ENCODE results near the gene RNF5.

The RNF5 gene

GRCh38 chr6:32195652-32195901 is 17.4 kb downstream of the RNF5 start:
- ATAC-seq: no peak
- TF ChIP-seq ZC3H10 (CRISPR knock-in tag; IDR thresholded peaks at IDR 0.05): no peak
- TF ChIP-seq POU6F1 (CRISPR knock-in tag; IDR thresholded peaks at IDR 0.05; ENCODE audit: borderline replicate concordance, low read depth): no peak
- TF ChIP-seq PPARA (CRISPR knock-in tag; IDR thresholded peaks at IDR 0.05; ENCODE audit: borderline replicate concordance): no peak

- ATAC-seq: peak; percentile 87
- TF ChIP-seq TOX (CRISPR knock-in tag; IDR thresholded peaks at IDR 0.05; ENCODE audit: borderline replicate concordance) (no peak; the same call in 1 of the 2 replicates), ZNF70 (CRISPR knock-in tag; IDR thresholded peaks at IDR 0.05) (no peak), PATZ1 (CRISPR knock-in tag; IDR thresholded peaks at IDR 0.05; ENCODE audit: borderline replicate concordance) (no peak; the same call in 1 of the 2 replicates), CSRNP3 (CRISPR knock-in tag; IDR thresholded peaks at IDR 0.05) (peak; percentile 8; the same call in 1 of the 2 replicates), GLIS3 (CRISPR knock-in tag; IDR thresholded peaks at IDR 0.05) (peak; percentile 14; the same call in 1 of the 2 replicates), ARNTL (CRISPR knock-in tag; IDR thresholded peaks at IDR 0.05; ENCODE audit: borderline replicate concordance, low read depth) (no peak), ZFP30 (CRISPR knock-in tag; IDR thresholded peaks at IDR 0.05) (peak; percentile 22; the same call in 1 of the 2 replicates), TSHZ2 (CRISPR knock-in tag; IDR thresholded peaks at IDR 0.05) (0 out of 2 replicates have a peak, but pooled peaks have one; percentile 18), OSR1 (CRISPR knock-in tag; IDR thresholded peaks at IDR 0.05) (no peak), CSDC2 (CRISPR knock-in tag; IDR thresholded peaks at IDR 0.05) (no peak), BACH2 (CRISPR knock-in tag; IDR thresholded peaks at IDR 0.05; ENCODE audit: borderline replicate concordance) (no peak), ZFP3 (CRISPR knock-in tag; IDR thresholded peaks at IDR 0.05) (peak; percentile 10; the same call in 1 of the 2 replicates), POU6F1 (CRISPR knock-in tag; IDR thresholded peaks at IDR 0.05; ENCODE audit: borderline replicate concordance, low read depth) (no peak), ESRRG (CRISPR knock-in tag; IDR thresholded peaks at IDR 0.05) (no peak), ZNF565 (CRISPR knock-in tag; conservative IDR thresholded peaks at IDR 0.05; ENCODE audit: low read depth) (no peak), RARB (CRISPR knock-in tag; IDR thresholded peaks at IDR 0.05) (no peak), ZNF8 (CRISPR knock-in tag; IDR thresholded peaks at IDR 0.05) (peak; percentile 5; the same call in 1 of the 2 replicates), SNAI2 (CRISPR knock-in tag; IDR thresholded peaks at IDR 0.05) (no peak), ISL1 (CRISPR knock-in tag; IDR thresholded peaks at IDR 0.05) (no peak), PPARA (CRISPR knock-in tag; IDR thresholded peaks at IDR 0.05; ENCODE audit: borderline replicate concordance) (no peak), CREB5 (CRISPR knock-in tag; IDR thresholded peaks at IDR 0.05; ENCODE audit: low read depth) (peak; percentile 46; the same call in 1 of the 2 replicates), TCF4 (CRISPR knock-in tag; IDR thresholded peaks at IDR 0.05; ENCODE audit: borderline replicate concordance) (no peak), ZC3H10 (CRISPR knock-in tag; IDR thresholded peaks at IDR 0.05) (0 out of 2 replicates have a peak, but pooled peaks have one; percentile 44)
Measured at GRCh38 chr6:32195902-32196681, 17.9 kb downstream of the RNF5 start.

Data from SK-N-SH treated with all-trans-retinoic acid at 6 μM for 48 hours (cell line).